Stimulated activated effector memory CD8-positive, alpha-beta T cell treated with anti-CD3 and anti-CD28 coated beads, Interleukin-12 subunit alpha, Interleukin-12 subunit beta, amount 100 ng/mL, for 72 hours (primary cell): Measurements from ENCODE around the gene SYPL2.

ENCODE experiments used
- ATAC-seq: fragments of 150-1000 bp; cut with Tn5 transposase; 2 replicates; pipeline ENCODE4 v1.10.0; 2021
- DNase-seq, 2 donors: peaks; one replicate each; pipeline ENCODE4 v3.0.0; 2021 to 2022; ENCODE audit warnings: low spot score in 2 of 2
- H3K27ac Mint-ChIP-seq: one replicate; pipeline ENCODE4 v1.8.0; 2022; ENCODE audit warnings: mild to moderate bottlenecking, mixed read lengths
- H3K36me3 Mint-ChIP-seq: one replicate; pipeline ENCODE4 v1.8.0; 2022; ENCODE audit warnings: mild to moderate bottlenecking, mixed read lengths
- H3K4me1 Mint-ChIP-seq: one replicate; pipeline ENCODE4 v1.8.0; 2022; ENCODE audit warnings: mixed read lengths
- H3K4me3 Mint-ChIP-seq: one replicate; pipeline ENCODE4 v1.8.0; 2022; ENCODE audit warnings: mild to moderate bottlenecking, mixed read lengths
- H3K9me3 Mint-ChIP-seq: one replicate; pipeline ENCODE4 v1.8.0; 2022; ENCODE audit warnings: mixed read lengths

The SYPL2 gene

DNA sequence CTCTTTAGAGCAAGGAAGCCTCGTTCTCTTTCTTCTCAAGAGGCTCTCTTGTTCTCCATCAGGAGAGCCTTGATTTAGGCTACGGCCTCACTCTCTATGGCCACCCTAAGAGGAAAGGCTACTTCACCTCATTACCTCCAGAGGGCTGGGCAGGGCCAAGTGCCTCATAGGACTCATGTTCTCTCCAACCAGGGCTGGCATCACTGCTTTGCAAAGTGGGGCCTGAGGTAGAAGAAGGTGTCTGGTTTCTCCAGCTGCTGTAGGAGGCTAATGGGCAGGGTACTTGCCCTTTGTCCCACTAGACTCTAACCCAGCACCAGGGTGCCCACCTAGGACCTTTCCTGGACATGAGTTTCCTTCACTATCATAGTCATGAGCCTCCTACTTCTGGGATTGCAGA is 15.3 kb downstream of the SYPL2 start:
- no peak overlapping the region for H3K4me3 Mint-ChIP-seq

DNA sequence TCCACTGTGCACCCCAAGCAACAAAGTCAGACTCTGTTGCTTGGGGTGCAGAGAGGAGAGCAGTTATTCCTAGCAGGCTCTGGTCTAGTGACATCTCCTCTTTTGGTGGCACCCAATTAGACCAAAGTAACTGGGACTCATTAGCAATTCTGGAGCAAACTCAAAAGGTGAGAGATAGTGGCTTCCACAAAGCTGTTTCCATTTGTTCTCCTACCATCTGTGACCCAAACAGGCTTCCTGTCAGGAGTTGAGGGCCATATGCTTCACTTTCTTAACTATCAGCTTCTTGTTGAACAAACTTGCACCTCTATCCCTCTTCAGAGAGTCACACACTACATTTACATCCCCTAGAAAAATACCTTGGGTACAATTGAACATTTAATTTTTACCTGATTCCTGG is 15.9 kb downstream of the SYPL2 start:
- no peak for ATAC-seq
- Mint-ChIP-seq H3K27ac (no peak overlapping the region), H3K4me3 (peak overlapping the region; percentile 93), H3K4me1 (peaks cover 40% of the 10 kb centered on the region), H3K36me3 (peaks cover 27% of the 10 kb centered on the region), H3K9me3 (no peaks in the 10 kb centered on the region)
- no peak for DNase-seq

More for the DNA sequence above, 15.3 kb downstream of the SYPL2 start:
- ATAC-seq, result no peak
- Mint-ChIP-seq H3K4me1 (peaks cover 39% of the 10 kb centered on the region), H3K27ac (no peak overlapping the region), H3K36me3 (peaks cover 25% of the 10 kb centered on the region), H3K9me3 (no peaks in the 10 kb centered on the region)
- no peak for DNase-seq

DNA sequence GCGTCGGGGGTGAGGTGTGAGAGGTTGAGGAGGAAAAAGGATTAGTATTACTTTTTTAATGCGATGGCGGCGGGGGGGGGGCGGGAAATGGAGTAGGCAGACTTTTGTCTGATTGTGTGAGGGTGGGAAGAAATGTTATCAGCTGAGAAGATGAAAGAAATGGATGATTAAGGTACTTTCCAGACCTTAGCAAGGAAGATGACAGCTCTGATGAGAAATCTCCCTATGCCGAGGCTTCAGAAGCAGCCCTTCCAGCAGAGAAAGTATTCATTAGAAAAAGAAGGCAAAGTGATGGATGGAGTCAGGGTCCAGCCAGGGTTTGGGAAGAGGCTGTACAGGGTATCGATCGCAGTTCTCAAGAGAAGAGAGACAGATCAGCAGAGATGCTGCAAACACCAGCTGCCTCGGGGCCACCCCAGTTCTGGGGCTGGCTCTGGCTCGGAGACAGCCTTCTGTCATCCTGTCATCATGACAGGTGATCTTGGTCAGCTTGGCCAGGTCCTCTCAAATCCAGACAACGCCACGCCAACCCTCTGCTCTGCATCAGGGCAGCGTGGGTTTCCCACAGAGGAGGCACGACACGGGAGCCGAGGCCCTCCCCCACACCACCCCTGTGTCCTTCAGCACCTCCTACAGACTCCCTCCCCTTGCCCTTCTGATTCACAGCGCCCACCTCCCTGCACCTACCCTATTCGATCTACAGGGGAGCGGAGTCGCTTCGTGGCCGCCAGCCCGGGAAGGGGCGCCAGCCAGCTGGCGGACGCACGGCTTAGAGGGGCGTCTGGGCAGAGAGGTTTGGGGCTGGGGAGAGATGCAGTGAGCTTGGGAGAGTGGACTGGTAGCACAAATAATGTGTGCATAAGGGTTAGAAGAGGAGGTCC is 16.7 kb downstream of the SYPL2 start:
- Mint-ChIP-seq H3K4me1 (peaks cover 40% of the 10 kb centered on the region), H3K4me3 (peak overlapping the region; percentile 93), H3K36me3 (peaks cover 35% of the 10 kb centered on the region), H3K9me3 (no peaks in the 10 kb centered on the region), H3K27ac (peak overlapping the region; percentile 93)
- peak; percentile 65 for ATAC-seq
- DNase-seq, result no peak

DNA sequence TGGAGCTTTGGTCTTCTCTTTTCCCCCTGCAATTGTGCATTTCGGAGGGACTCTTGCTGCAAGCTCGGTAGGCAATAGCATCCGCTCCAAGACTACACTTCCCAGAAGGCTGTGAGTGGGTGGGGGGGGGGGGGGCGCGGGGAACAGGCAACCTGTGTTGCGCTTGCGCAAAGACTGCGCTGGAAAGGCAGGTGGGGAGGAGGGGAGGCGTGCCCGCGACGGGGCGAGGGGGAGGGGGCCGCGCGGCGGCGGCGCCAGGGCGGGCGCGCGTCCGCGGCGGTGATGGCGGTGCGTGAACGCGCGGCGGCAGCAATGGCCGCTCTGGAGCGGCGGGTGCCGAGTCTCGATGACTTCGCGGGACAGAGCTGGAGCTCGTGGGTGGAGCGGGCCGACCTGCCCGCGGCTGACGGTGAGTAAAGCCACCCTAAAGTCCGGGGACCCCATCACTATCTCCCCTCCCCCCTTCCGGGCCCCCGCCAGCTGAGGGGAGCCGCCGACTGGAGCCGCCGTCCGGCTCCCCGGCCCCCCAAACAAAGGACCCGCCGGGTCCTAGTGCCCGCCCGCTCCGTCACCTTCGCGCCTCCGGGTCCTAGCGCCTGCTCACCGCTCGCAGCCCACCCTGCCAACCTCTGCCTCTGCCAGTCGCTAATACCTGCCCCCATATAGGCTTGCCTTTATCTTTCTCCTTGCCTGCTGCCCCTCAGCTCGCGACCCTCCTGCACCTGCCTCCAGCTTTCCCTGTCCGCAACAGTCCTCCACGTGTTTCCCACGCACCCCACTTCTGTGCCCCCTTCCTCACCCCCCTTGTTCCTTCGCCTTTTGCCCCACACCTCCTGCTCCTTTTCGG is 17.5 kb downstream of the SYPL2 start, which contains the start of gene ATXN7L2:
TSS of gene ATXN7L2 (plus strand) at position 234 of the 847 bp plus-strand sequence. CDS start at position 283, 49 bp downstream.
- ATAC-seq (peak; percentile 83), DNase-seq (peak; percentile 86 to 95)
- Mint-ChIP-seq H3K36me3 (peaks cover 44% of the 10 kb centered on the region), H3K4me3 (peak within 1 kb of the TSS; percentile 93), H3K4me1 (peaks cover 40% of the 10 kb centered on the region), H3K9me3 (no peaks in the 10 kb centered on the region), H3K27ac (peak within 1 kb of the TSS; percentile 93)

DNA sequence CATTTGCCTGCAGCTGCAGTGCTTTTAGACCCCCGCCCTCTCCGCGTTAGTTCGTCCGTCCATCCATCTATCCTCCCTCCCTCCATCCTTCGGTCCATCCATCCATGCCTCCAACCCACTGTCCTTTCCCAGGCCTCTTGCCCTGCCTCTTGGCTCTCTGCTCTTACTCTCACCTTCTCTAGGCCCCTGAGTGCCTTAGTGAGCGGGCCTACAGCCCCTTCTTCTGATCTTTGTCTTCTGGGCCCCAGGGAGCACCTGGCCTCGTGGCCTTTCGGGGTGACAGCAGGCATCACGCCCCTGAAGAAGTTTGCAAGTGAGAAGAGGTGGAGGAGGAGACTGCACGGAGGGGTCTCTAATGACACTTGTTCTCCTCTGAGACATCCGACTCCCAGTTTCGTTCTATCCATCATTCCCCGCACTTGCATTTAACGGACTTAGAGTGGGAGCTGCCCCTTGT is 18.2 kb downstream of the SYPL2 start:
- peaks cover 46% of the 10 kb centered on the region for H3K36me3 Mint-ChIP-seq
- H3K9me3 Mint-ChIP-seq, result no peaks in the 10 kb centered on the region
- H3K4me1 Mint-ChIP-seq, result peaks cover 40% of the 10 kb centered on the region
- ATAC-seq, result no peak
- peak in 1 of 2 donors; percentile 65 for DNase-seq
- peak overlapping the region; percentile 93 for H3K4me3 Mint-ChIP-seq
- H3K27ac Mint-ChIP-seq, result peak overlapping the region; percentile 93

DNA sequence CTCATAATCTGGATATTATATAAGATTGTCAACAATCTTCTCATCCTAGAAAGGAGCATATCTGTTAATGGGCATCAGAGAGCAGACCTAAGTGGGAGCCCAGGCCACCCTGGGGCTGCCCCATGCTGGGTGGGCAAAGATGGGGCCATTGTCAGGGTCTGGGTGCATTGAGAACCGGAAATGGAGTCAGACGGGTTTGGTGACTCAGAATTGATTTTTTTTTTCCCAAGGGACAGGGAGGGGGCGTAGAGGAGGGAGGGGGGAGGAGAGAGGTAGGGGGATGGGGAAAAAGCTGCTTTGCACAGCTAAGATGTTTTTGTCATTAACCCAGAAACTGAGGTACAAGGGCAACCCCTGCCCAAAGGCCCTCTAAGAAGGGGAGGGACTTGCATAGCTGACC is 18.7 kb downstream of the SYPL2 start:
- H3K9me3 Mint-ChIP-seq, result no peaks in the 10 kb centered on the region
- peak overlapping the region; percentile 93 for H3K4me3 Mint-ChIP-seq
- peaks cover 51% of the 10 kb centered on the region for H3K36me3 Mint-ChIP-seq
- H3K4me1 Mint-ChIP-seq, result peaks cover 40% of the 10 kb centered on the region
- peak in 1 of 2 donors; percentile 49 for DNase-seq
- no peak for ATAC-seq
- H3K27ac Mint-ChIP-seq, result peak overlapping the region; percentile 93

DNA sequence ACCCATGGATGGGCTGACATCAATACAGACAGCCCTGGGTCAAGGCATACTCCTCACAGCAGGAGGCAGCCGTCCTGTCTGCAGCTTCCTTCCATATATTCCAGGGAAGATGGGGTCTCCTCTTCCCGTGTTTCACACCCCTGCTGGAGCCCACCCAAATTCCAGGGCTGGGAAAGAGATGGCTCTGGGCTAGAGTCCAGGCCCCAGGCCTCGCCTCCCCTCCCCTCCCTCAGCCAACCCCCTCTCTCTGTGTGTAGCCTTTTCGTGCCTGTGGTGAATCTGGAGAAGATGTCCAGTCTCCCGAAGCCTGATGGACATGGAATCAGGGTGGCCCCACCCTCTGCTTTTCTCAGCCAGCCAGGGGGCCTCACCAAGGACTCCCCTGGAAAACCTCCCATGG is 20.9 kb downstream of the SYPL2 start:
- ATAC-seq, result no peak
- Mint-ChIP-seq H3K4me3 (no peak overlapping the region), H3K9me3 (no peaks in the 10 kb centered on the region), H3K4me1 (peaks cover 43% of the 10 kb centered on the region), H3K27ac (no peak overlapping the region), H3K36me3 (peaks cover 51% of the 10 kb centered on the region)
- no peak for DNase-seq

DNA sequence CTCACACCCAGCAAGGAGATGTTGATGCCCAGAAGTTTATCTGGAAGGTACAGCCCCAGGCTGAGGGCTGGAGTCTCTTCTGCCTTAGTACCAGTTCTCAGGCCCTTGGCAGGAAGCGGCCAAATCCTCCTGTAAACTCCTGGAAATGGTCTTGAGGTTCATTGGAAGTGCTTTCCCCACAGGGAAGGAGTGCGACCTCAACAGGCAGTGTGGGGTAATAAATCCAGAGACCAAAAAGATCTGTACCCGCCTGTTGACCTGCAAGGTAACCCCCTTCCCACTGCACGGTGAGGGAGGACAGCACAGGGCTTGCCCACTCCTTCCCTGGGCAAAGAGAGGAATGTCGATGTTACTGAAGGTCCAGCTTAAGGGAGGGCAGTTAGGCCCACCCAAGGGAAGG is 21.9 kb downstream of the SYPL2 start:
- ATAC-seq (no peak), DNase-seq (no peak)
- H3K4me1 Mint-ChIP-seq, result peaks cover 34% of the 10 kb centered on the region
- no peaks in the 10 kb centered on the region for H3K9me3 Mint-ChIP-seq
- peaks cover 48% of the 10 kb centered on the region for H3K36me3 Mint-ChIP-seq
- H3K4me3 Mint-ChIP-seq, result no peak overlapping the region
- H3K27ac Mint-ChIP-seq, result peak overlapping the region; percentile 63

DNA sequence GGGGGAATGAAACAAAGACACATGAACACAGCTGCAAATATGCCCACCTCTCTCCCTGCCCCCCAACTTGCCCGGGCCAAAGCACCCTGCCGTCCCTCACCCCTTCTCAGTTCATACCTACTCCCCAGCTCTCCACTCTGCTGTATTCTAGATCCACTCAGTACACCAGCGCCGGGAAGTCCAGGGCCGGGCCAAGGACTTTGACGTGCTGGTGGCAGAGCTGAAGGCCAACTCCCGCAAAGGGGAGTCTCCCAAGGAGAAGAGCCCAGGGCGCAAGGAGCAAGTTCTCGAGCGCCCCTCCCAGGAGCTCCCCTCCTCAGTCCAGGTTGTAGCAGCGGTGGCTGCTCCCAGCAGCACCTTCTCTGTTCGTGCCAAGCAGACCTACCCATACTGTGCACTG is 22.4 kb downstream of the SYPL2 start:
- DNase-seq, result no peak
- Mint-ChIP-seq H3K9me3 (no peaks in the 10 kb centered on the region), H3K27ac (peak overlapping the region; percentile 63), H3K36me3 (peaks cover 44% of the 10 kb centered on the region), H3K4me3 (no peak overlapping the region), H3K4me1 (peaks cover 30% of the 10 kb centered on the region)
- ATAC-seq, result no peak

DNA sequence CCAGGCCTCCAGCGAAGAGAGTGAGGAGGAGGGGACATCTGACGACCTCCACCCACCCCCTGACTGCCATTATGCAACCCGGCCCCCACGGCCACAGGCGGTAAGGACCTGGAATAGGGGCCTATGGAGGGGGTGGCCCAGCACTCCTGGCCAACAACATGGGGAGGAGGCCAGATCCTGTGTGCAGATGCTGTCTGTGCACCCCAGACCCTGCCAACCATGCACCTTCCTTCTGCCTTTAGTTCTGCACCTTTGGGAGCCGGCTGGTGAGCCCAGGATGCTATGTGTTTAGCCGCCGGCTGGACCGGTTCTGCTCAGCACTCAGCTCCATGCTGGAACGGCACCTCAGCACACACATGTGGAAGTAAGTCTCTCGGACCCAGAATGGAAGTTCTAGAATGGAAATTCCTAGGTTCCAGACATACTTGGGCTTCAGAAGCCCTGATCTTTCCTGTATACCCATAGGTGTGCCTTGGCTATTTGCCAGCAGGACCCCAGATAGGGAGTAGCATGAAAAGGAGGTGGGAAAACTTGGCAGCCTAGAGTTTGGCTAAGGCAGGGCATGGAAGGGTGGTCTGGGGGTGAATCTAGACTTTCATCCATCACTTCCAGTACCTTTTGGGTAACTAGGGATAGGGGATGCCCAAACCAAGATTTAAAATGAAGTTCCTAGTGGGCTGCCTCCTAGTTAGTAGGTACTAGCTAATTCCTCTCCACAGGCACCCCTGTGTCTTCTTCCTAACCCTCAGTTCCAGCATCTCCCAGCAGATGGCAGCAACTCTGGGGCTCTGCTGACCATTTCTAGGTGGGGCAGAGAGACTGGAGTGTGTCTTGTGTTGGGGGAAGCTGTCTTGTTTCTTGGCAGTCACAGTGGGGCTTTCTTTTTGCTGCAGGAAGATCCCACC is 23.9 kb downstream of the SYPL2 start:
- H3K9me3 Mint-ChIP-seq, result no peaks in the 10 kb centered on the region
- H3K27ac Mint-ChIP-seq, result no peak overlapping the region
- ATAC-seq, result peak; percentile 38
- peaks cover 29% of the 10 kb centered on the region for H3K4me1 Mint-ChIP-seq
- peak; percentile 61 to 86 for DNase-seq
- H3K36me3 Mint-ChIP-seq, result peaks cover 39% of the 10 kb centered on the region
- H3K4me3 Mint-ChIP-seq, result no peak overlapping the region

DNA sequence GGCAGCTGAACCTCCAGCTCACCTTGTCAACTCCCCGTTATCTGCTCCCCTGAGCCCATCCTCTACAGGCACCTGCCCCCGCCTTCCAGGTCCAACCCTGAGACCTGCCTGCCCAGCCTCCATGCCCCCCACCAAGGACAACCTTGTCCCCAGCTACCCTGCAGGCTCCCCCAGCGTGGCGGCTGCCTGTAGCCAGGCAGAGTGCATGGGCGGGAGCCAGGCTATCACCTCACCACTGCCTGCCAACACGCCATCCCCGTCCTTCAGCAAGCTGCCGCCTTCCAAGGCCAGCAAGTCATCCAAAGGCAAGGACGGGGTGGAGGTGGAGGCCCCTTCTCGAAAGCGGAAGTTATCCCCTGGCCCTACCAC is 24.6 kb downstream of the SYPL2 start:
- ATAC-seq (no peak), DNase-seq (no peak)
- no peaks in the 10 kb centered on the region for H3K9me3 Mint-ChIP-seq
- no peak overlapping the region for H3K27ac Mint-ChIP-seq
- no peak overlapping the region for H3K4me3 Mint-ChIP-seq
- H3K36me3 Mint-ChIP-seq, result peaks cover 39% of the 10 kb centered on the region
- peaks cover 29% of the 10 kb centered on the region for H3K4me1 Mint-ChIP-seq

DNA sequence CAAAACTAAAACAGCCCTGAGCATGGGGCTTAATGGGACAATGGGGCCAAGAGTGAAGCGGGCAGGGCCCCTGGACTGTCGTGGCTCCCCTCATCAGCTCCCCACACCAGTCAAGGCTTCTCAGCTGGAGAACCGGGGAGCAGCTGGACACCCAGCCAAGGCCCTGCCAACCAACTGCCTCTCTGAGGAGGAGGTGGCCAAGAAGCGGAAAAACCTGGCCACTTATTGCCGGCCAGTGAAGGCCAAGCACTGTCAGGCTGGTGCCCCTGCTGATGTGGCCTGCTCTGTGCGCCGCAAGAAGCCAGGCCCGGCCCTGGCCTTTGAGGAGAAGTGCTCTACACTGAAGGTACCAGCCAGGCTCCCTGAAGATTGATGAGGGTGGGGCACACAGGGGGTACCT is 25.0 kb downstream of the SYPL2 start:
- Mint-ChIP-seq H3K27ac (peak overlapping the region; percentile 37), H3K9me3 (no peaks in the 10 kb centered on the region), H3K4me1 (peaks cover 30% of the 10 kb centered on the region), H3K36me3 (peaks cover 41% of the 10 kb centered on the region), H3K4me3 (no peak overlapping the region)
- DNase-seq (no peak), ATAC-seq (no peak)

DNA sequence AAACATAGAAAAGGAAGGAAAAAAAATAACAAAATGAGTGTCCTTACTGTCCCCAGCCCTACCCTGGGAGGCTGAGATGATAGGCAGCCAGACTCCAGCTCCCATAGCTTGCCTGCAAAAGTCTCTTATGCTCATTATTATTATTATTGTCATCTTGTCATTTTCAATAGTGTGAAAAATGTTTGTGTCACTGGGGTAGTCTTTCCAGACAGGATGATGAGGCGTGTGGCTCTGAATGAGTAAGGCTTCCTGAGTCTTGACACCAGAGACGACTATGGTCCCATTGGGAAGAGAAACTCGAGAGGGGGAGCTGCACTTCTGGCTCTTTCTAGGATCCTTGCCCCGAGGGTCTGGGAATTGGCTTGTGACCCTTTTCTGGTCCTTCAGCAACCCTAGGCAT is 26.4 kb downstream of the SYPL2 start:
- H3K4me3 Mint-ChIP-seq, result no peak overlapping the region
- DNase-seq, result no peak
- no peaks in the 10 kb centered on the region for H3K9me3 Mint-ChIP-seq
- H3K27ac Mint-ChIP-seq, result peak overlapping the region; percentile 17
- peaks cover 35% of the 10 kb centered on the region for H3K36me3 Mint-ChIP-seq
- no peak for ATAC-seq
- H3K4me1 Mint-ChIP-seq, result peaks cover 36% of the 10 kb centered on the region

DNA sequence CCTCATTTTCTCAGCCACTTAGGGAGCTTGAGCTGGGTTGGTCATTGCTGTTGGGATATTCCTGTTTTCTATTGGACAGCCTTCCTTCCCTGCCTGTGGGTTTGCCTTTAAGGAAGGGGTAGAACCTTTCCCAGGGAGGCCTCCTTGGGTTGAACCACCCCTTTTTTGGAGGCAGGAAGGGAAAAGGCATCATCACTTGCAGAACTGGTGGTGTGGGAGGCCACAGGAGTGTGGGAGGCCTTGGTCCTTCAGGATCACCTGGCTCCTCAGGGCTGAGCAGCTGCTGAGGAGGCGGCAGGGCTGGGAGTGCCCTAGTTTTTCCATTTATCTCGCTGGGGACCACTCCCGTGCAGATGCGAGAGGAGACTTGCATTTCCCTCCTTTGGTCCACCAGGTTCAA is 26.9 kb downstream of the SYPL2 start:
- peak overlapping the region; percentile 97 for H3K4me3 Mint-ChIP-seq
- peaks cover 36% of the 10 kb centered on the region for H3K4me1 Mint-ChIP-seq
- peaks cover 30% of the 10 kb centered on the region for H3K36me3 Mint-ChIP-seq
- DNase-seq, result no peak
- H3K27ac Mint-ChIP-seq, result no peak overlapping the region
- H3K9me3 Mint-ChIP-seq, result no peaks in the 10 kb centered on the region
- ATAC-seq, result no peak
